ENCODE data around the gene PADI2.

PADI2 gene

GRCh38 chr1:17109892-17110554 lies 9.2 kb downstream of the PADI2 start:
- Histone ChIP-seq H3K27ac (ENCODE audit: low read length, poor library complexity, severe bottlenecking) (no peak overlapping the region), H2BK15ac (ENCODE audit: low read depth, poor library complexity, severe bottlenecking) (no peak overlapping the region), H2BK120ac (ENCODE audit: low read depth, low read length) (no peak overlapping the region), H3K23ac (ENCODE audit: low read length in 2 of 2) (no peak overlapping the region), H3K9me3 (ENCODE audit: control insufficient read depth, low read length) (no peaks in the 10 kb centered on the region), H3K4ac (ENCODE audit: low read depth in 1 of 2, low read length in 2 of 2) (no peak overlapping the region), H3K4me1 (ENCODE audit: control insufficient read depth, insufficient read depth, low read depth, low read length) (peaks cover 30% of the 10 kb centered on the region), H3K9ac (ENCODE audit: low read length) (no peak overlapping the region), H3K14ac (ENCODE audit: low read length in 2 of 2) (no peak overlapping the region), H3K36me3 (ENCODE audit: control insufficient read depth in 1 of 2, insufficient read depth in 2 of 2, low read depth in 1 of 2, low read length in 2 of 2) (peaks cover 0 to 41% of the 10 kb centered on the region in 2 experiments), H2BK5ac (ENCODE audit: low read depth, low read length, poor library complexity, severe bottlenecking) (no peak overlapping the region), H2BK12ac (ENCODE audit: low read length in 2 of 2) (no peak overlapping the region), H3K4me3 (ENCODE audit: insufficient read depth in 1 of 2, low read depth in 1 of 2, low read length in 2 of 2) (no peak overlapping the region), H2AFZ (ENCODE audit: low read depth, low read length) (no peak overlapping the region), H4K91ac (ENCODE audit: low read length) (no peak overlapping the region), H3K27me3 (ENCODE audit: control insufficient read depth in 1 of 2, insufficient read depth in 1 of 2, low read length in 2 of 2) (peaks cover 0 to 72% of the 10 kb centered on the region in 2 experiments), H3K79me1 (replicated peaks; ENCODE audit: low read length, poor library complexity, severe bottlenecking) (peaks cover 4% of the 10 kb centered on the region), H2AK5ac (ENCODE audit: low read length, severe bottlenecking) (peak overlapping the region; percentile 3), H4K8ac (ENCODE audit: low read length) (no peak overlapping the region), H3K4me2 (ENCODE audit: low read length, poor library complexity, severe bottlenecking) (no peak overlapping the region), H3K18ac (ENCODE audit: low read depth in 1 of 2, low read length in 2 of 2) (no peak overlapping the region)
- WGBS: 46% methylated on average over 5 of the region's 5 CpGs
- no peak for DNase-seq

- Histone ChIP-seq H2BK15ac (ENCODE audit: low read depth, poor library complexity, severe bottlenecking) (no peak overlapping the region), H4K91ac (ENCODE audit: low read length) (no peak overlapping the region), H3K9ac (ENCODE audit: low read length) (no peak overlapping the region), H3K79me1 (replicated peaks; ENCODE audit: low read length, poor library complexity, severe bottlenecking) (peaks cover 4% of the 10 kb centered on the region), H3K23ac (ENCODE audit: low read length in 2 of 2) (no peak overlapping the region), H3K27ac (ENCODE audit: low read length, poor library complexity, severe bottlenecking) (no peak overlapping the region), H3K4me1 (ENCODE audit: control insufficient read depth, insufficient read depth, low read depth, low read length) (peaks cover 24% of the 10 kb centered on the region), H2AFZ (ENCODE audit: low read depth, low read length) (no peak overlapping the region), H3K4ac (ENCODE audit: low read depth in 1 of 2, low read length in 2 of 2) (no peak overlapping the region), H3K18ac (ENCODE audit: low read depth in 1 of 2, low read length in 2 of 2) (no peak overlapping the region), H3K27me3 (ENCODE audit: control insufficient read depth in 1 of 2, insufficient read depth in 1 of 2, low read length in 2 of 2) (peaks cover 0 to 64% of the 10 kb centered on the region in 2 experiments), H3K9me3 (ENCODE audit: control insufficient read depth, low read length) (no peaks in the 10 kb centered on the region), H3K4me2 (ENCODE audit: low read length, poor library complexity, severe bottlenecking) (no peak overlapping the region), H3K14ac (ENCODE audit: low read length in 2 of 2) (no peak overlapping the region), H3K4me3 (ENCODE audit: insufficient read depth in 1 of 2, low read depth in 1 of 2, low read length in 2 of 2) (no peak overlapping the region), H2BK5ac (ENCODE audit: low read depth, low read length, poor library complexity, severe bottlenecking) (no peak overlapping the region), H2BK120ac (ENCODE audit: low read depth, low read length) (no peak overlapping the region), H3K36me3 (ENCODE audit: control insufficient read depth in 1 of 2, insufficient read depth in 2 of 2, low read depth in 1 of 2, low read length in 2 of 2) (peaks cover 0 to 47% of the 10 kb centered on the region in 2 experiments), H2BK12ac (ENCODE audit: low read length in 2 of 2) (no peak overlapping the region), H2AK5ac (ENCODE audit: low read length, severe bottlenecking) (no peak overlapping the region), H4K8ac (ENCODE audit: low read length) (no peak overlapping the region)
- WGBS: no CpG with 5 or more reads among the region's 1 CpG
- no peak for DNase-seq
Measured at GRCh38 chr1:17108786-17109185, 10.5 kb downstream of the PADI2 start.

- H2AFZ ChIP-seq (ENCODE audit: low read depth, low read length): no peak overlapping the region
- H3K4me1 ChIP-seq (ENCODE audit: control insufficient read depth, insufficient read depth, low read depth, low read length): peaks cover 20% of the 10 kb centered on the region
- H3K9ac ChIP-seq (ENCODE audit: low read length): no peak overlapping the region
- no peak overlapping the region for H3K4ac ChIP-seq (ENCODE audit: low read depth in 1 of 2, low read length in 2 of 2)
- peaks cover 4% of the 10 kb centered on the region for H3K79me1 ChIP-seq (replicated peaks; ENCODE audit: low read length, poor library complexity, severe bottlenecking)
- H3K9me3 ChIP-seq (ENCODE audit: control insufficient read depth, low read length): no peaks in the 10 kb centered on the region
- no peak overlapping the region for H4K91ac ChIP-seq (ENCODE audit: low read length)
- H3K23ac ChIP-seq (ENCODE audit: low read length in 2 of 2): no peak overlapping the region
- peaks cover 0 to 46% of the 10 kb centered on the region in 2 experiments for H3K36me3 ChIP-seq (ENCODE audit: control insufficient read depth in 1 of 2, insufficient read depth in 2 of 2, low read depth in 1 of 2, low read length in 2 of 2)
- H3K14ac ChIP-seq (ENCODE audit: low read length in 2 of 2): no peak overlapping the region
- no peak overlapping the region for H3K18ac ChIP-seq (ENCODE audit: low read depth in 1 of 2, low read length in 2 of 2)
- 81% methylated on average over 5 of the region's 8 CpGs for WGBS
- no peak overlapping the region for H2BK120ac ChIP-seq (ENCODE audit: low read depth, low read length)
- DNase-seq: no peak
- H4K8ac ChIP-seq (ENCODE audit: low read length): no peak overlapping the region
- no peak overlapping the region for H2AK5ac ChIP-seq (ENCODE audit: low read length, severe bottlenecking)
- H3K4me2 ChIP-seq (ENCODE audit: low read length, poor library complexity, severe bottlenecking): no peak overlapping the region
- H3K4me3 ChIP-seq (ENCODE audit: insufficient read depth in 1 of 2, low read depth in 1 of 2, low read length in 2 of 2): no peak overlapping the region
- H3K27ac ChIP-seq (ENCODE audit: low read length, poor library complexity, severe bottlenecking): no peak overlapping the region
- peak overlapping the region in 1 of 2 experiments; percentile 46 for H2BK12ac ChIP-seq (ENCODE audit: low read length in 2 of 2)
- no peak overlapping the region for H2BK15ac ChIP-seq (ENCODE audit: low read depth, poor library complexity, severe bottlenecking)
- no peak overlapping the region for H2BK5ac ChIP-seq (ENCODE audit: low read depth, low read length, poor library complexity, severe bottlenecking)
- peaks cover 0 to 64% of the 10 kb centered on the region in 2 experiments for H3K27me3 ChIP-seq (ENCODE audit: control insufficient read depth in 1 of 2, insufficient read depth in 1 of 2, low read length in 2 of 2)
Measured at GRCh38 chr1:17108360-17108759, 10.9 kb downstream of the PADI2 start.

GRCh38 chr1:17104782-17105181 lies 14.5 kb downstream of the PADI2 start:
- H2AK5ac ChIP-seq (ENCODE audit: low read length, severe bottlenecking): no peak overlapping the region
- H3K4ac ChIP-seq (ENCODE audit: low read depth in 1 of 2, low read length in 2 of 2): no peak overlapping the region
- WGBS: 95% methylated on average over 13 of the region's 17 CpGs
- H2AFZ ChIP-seq (ENCODE audit: low read depth, low read length): no peak overlapping the region
- no peak overlapping the region for H3K4me3 ChIP-seq (ENCODE audit: insufficient read depth in 1 of 2, low read depth in 1 of 2, low read length in 2 of 2)
- no peak for DNase-seq
- no peak overlapping the region for H3K14ac ChIP-seq (ENCODE audit: low read length in 2 of 2)
- no peak overlapping the region for H2BK15ac ChIP-seq (ENCODE audit: low read depth, poor library complexity, severe bottlenecking)
- no peak overlapping the region for H3K9ac ChIP-seq (ENCODE audit: low read length)
- peaks cover 3% of the 10 kb centered on the region for H3K79me1 ChIP-seq (replicated peaks; ENCODE audit: low read length, poor library complexity, severe bottlenecking)
- peaks cover 0 to 61% of the 10 kb centered on the region in 2 experiments for H3K36me3 ChIP-seq (ENCODE audit: control insufficient read depth in 1 of 2, insufficient read depth in 2 of 2, low read depth in 1 of 2, low read length in 2 of 2)
- H2BK120ac ChIP-seq (ENCODE audit: low read depth, low read length): no peak overlapping the region
- H3K23ac ChIP-seq (ENCODE audit: low read length in 2 of 2): no peak overlapping the region
- no peak overlapping the region for H3K18ac ChIP-seq (ENCODE audit: low read depth in 1 of 2, low read length in 2 of 2)
- no peak overlapping the region for H3K27ac ChIP-seq (ENCODE audit: low read length, poor library complexity, severe bottlenecking)
- H4K8ac ChIP-seq (ENCODE audit: low read length): no peak overlapping the region
- no peak overlapping the region for H4K91ac ChIP-seq (ENCODE audit: low read length)
- no peak overlapping the region for H2BK5ac ChIP-seq (ENCODE audit: low read depth, low read length, poor library complexity, severe bottlenecking)
- no peaks in the 10 kb centered on the region for H3K9me3 ChIP-seq (ENCODE audit: control insufficient read depth, low read length)
- H3K27me3 ChIP-seq (ENCODE audit: control insufficient read depth in 1 of 2, insufficient read depth in 1 of 2, low read length in 2 of 2): peaks cover 0 to 67% of the 10 kb centered on the region in 2 experiments
- H2BK12ac ChIP-seq (ENCODE audit: low read length in 2 of 2): no peak overlapping the region
- peaks cover 13% of the 10 kb centered on the region for H3K4me1 ChIP-seq (ENCODE audit: control insufficient read depth, insufficient read depth, low read depth, low read length)
- no peak overlapping the region for H3K4me2 ChIP-seq (ENCODE audit: low read length, poor library complexity, severe bottlenecking)

Measured in mesenchymal stem cell (in vitro differentiated cells and primary cell).